ENCODE results near the gene DOCK9.

DNA sequence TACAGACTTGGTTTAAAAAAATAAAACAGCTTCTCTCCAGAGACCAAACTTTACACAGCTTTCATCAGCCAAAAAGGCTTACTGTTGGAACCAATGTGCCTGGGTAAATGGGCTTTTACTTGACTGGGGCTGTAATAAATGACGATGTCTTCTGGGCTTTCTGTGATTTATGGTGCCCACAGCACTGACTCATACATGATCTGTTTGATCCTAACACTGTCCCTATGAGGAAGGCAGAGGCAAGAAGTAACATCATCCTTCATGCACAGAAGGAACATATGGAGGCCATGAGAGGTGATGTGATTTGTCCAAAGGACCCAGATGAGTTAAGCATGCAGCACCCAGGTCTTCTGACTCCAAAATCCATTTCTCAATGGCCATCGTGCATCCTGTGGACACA, 77.4 kb downstream of the DOCK9 start:
- TF ChIP-seq, protein P1, sequence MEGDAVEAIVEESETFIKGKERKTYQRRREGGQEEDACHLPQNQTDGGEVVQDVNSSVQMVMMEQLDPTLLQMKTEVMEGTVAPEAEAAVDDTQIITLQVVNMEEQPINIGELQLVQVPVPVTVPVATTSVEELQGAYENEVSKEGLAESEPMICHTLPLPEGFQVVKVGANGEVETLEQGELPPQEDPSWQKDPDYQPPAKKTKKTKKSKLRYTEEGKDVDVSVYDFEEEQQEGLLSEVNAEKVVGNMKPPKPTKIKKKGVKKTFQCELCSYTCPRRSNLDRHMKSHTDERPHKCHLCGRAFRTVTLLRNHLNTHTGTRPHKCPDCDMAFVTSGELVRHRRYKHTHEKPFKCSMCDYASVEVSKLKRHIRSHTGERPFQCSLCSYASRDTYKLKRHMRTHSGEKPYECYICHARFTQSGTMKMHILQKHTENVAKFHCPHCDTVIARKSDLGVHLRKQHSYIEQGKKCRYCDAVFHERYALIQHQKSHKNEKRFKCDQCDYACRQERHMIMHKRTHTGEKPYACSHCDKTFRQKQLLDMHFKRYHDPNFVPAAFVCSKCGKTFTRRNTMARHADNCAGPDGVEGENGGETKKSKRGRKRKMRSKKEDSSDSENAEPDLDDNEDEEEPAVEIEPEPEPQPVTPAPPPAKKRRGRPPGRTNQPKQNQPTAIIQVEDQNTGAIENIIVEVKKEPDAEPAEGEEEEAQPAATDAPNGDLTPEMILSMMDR (IDR thresholded peaks at IDR 0.05), result no peak
- TF ChIP-seq POLR2A (IDR thresholded peaks at IDR 0.05), result no peak

Data from upper lobe of left lung (tissue), 4 donors.